Fibroblast of lung (primary cell): ENCODE measurements around the gene KANTR. TPM values are rescaled to one million over a fixed set of nuclear protein-coding genes. Genes with fewer than 3 reads are reported as not detected.

Source experiments
- DNase-seq, 2 donors: peaks; one replicate each; pipeline versions ENCODE4 v3.0.0 to v3.0.0-alpha.2; 2010; ENCODE audit warnings: low read depth in 2 of 2
- H2AFZ ChIP-seq: 2 replicates; pipeline ENCODE4 v1.5.1; 2012; ENCODE audit warnings: low read length, control low read depth, inconsistent platforms
- H3K27ac ChIP-seq: 2 replicates; pipeline ENCODE4 v1.5.1; 2011; ENCODE audit warnings: low read length, control low read depth; ENCODE audit not compliant: insufficient read depth
- H3K27me3 ChIP-seq: 2 replicates; pipeline ENCODE4 v1.5.1; 2011; ENCODE audit warnings: mild to moderate bottlenecking, low read length; ENCODE audit not compliant: control insufficient read depth, insufficient read depth
- H3K36me3 ChIP-seq: 2 replicates; pipeline ENCODE4 v1.5.1; 2011; ENCODE audit warnings: low read length; ENCODE audit not compliant: control insufficient read depth, insufficient read depth
- H3K4me1 ChIP-seq: 2 replicates; pipeline ENCODE4 v1.5.1; 2011; ENCODE audit warnings: low read length; ENCODE audit not compliant: control insufficient read depth, insufficient read depth; ENCODE audit errors: extremely low read depth
- H3K4me2 ChIP-seq: 2 replicates; pipeline ENCODE4 v1.5.1; 2011; ENCODE audit warnings: low read length, control low read depth; ENCODE audit not compliant: insufficient read depth; ENCODE audit errors: extremely low read depth
- H3K4me3 ChIP-seq, 4 experiments: fragments of 200-600 bp in 1 of 4; sonication (generic) in 1 of 4; replicated peaks in 1 of 4; 2 replicates each; pipeline ENCODE4 v1.5.1; 2011 to 2016; ENCODE audit warnings: low read length in 4 of 4, low read depth in 3 of 4, mild to moderate bottlenecking in 3 of 4, control low read depth in 2 of 4, inconsistent platforms in 1 of 4, mixed read lengths in 1 of 4; ENCODE audit not compliant: insufficient read depth in 1 of 4; ENCODE audit errors: control extremely low read depth in 1 of 4
- H3K79me2 ChIP-seq: 2 replicates; pipeline ENCODE4 v1.5.1; 2012; ENCODE audit warnings: mild to moderate bottlenecking, low read length, inconsistent platforms; ENCODE audit not compliant: control insufficient read depth, insufficient read depth
- H3K9ac ChIP-seq: 2 replicates; pipeline ENCODE4 v1.5.1; 2011; ENCODE audit warnings: mild to moderate bottlenecking, low read length, control low read depth; ENCODE audit not compliant: insufficient read depth
- H3K9me3 ChIP-seq: 2 replicates; pipeline ENCODE4 v1.5.1; 2012; ENCODE audit warnings: low read depth, low read length; ENCODE audit not compliant: control insufficient read depth, insufficient read depth
- H4K20me1 ChIP-seq: 2 replicates; pipeline ENCODE4 v1.5.1; 2011; ENCODE audit warnings: low read length; ENCODE audit not compliant: control insufficient read depth, insufficient read depth; ENCODE audit errors: extremely low read depth
- EZH2 ChIP-seq: IDR thresholded peaks from 2 replicates; pipeline ENCODE4 v1.5.1; 2012; ENCODE audit warnings: low read length, control low read depth, mild to moderate bottlenecking; ENCODE audit errors: missing control alignments
- polyA minus RNA-seq: library from RNA; depleted of rRNA, polyadenylated mRNA; stranded (reverse); fragments of >200 nt; gene quantifications from 2 replicates; pipeline ENCODE4 v1.2.3, GENCODE V29; 2011; ENCODE audit warnings: low replicate concordance
- polyA plus RNA-seq, 2 donors: library from polyadenylated mRNA; depleted of rRNA in 1 of 2; stranded (reverse) in 1 of 2; unstranded in 1 of 2; fragments of >200 nt; gene quantifications; 2 replicates each; pipeline ENCODE4 v1.2.1, GENCODE V29; 2011 to 2012; ENCODE audit warnings: missing spikeins in 1 of 2
- total RNA-seq: library from RNA; depleted of rRNA; stranded (reverse); fragments of >200 nt; gene quantifications from 2 replicates; pipeline ENCODE4 v1.2.1, GENCODE V29; 2014
- TF ChIP-seq, protein P1 (sequence below), 2 donors: IDR thresholded peaks in 1 of 2; conservative IDR thresholded peaks in 1 of 2; 1 replicate in 1 of 2; 2 replicates in 1 of 2; pipeline ENCODE4 v1.5.1; 2011 to 2012; ENCODE audit warnings: low read length in 2 of 2, control low read depth in 1 of 2, inconsistent platforms in 1 of 2, low read depth in 1 of 2, mild to moderate bottlenecking in 1 of 2

KANTR gene
- 3.9 and 7.1 TPM in 2 replicates for total RNA-seq
- 1.9 and 2.4 TPM in 2 replicates for polyA plus RNA-seq
- 0.98 and 1.4 TPM in 2 replicates for polyA plus RNA-seq (2012)
- 11.5 and 28.0 TPM in 2 replicates for polyA minus RNA-seq

DNA sequence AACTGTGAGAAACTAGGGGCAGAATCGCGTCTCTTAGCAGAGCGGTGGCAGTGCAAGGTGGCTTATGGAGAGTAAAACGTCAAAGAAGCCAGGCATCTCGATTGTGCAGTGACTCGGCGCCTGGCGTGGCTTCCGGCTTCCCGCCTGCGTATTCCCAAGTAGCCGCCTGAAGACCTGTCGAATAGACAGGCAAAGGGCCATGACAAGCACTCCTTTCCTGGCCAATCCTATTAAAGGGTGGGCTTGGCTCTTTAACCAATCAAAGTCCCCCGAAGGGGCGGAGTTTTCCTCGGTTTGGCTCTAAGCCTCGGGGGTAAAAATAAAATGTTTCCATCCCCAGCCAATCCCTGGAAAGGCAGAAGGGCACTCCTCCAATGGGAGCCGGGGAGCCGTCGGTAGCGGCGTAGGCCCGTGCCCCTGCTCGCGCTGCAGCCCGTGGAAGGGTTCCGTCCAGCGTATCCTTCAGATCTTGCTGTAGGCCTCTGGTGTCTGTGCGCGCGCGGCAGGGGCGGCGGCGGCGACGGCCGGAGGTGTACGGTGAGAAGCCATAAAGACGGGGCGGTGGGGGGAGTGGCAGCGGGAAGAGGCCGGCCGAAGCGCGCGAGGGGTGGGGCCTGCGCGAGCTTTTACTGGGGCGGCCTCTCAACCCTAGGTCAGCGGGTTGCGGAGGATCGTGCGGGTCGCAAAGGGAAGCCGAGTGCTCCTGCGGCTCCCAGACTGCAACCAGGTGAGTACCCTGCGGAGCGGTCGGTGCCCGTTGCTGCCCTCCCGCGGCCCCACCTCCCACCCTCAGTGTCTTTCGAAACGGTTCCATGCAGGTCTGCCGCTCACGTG lies at the start of gene KANTR:
Gene KANTR (plus strand): TSS at position 395 of the 834 bp plus-strand sequence. CDS start 30,131 bp downstream, outside the sequence.
- no peak for TF ChIP-seq EZH2
- TF ChIP-seq, protein P1, sequence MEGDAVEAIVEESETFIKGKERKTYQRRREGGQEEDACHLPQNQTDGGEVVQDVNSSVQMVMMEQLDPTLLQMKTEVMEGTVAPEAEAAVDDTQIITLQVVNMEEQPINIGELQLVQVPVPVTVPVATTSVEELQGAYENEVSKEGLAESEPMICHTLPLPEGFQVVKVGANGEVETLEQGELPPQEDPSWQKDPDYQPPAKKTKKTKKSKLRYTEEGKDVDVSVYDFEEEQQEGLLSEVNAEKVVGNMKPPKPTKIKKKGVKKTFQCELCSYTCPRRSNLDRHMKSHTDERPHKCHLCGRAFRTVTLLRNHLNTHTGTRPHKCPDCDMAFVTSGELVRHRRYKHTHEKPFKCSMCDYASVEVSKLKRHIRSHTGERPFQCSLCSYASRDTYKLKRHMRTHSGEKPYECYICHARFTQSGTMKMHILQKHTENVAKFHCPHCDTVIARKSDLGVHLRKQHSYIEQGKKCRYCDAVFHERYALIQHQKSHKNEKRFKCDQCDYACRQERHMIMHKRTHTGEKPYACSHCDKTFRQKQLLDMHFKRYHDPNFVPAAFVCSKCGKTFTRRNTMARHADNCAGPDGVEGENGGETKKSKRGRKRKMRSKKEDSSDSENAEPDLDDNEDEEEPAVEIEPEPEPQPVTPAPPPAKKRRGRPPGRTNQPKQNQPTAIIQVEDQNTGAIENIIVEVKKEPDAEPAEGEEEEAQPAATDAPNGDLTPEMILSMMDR (conservative IDR thresholded peaks at IDR 0.05 in 1 of 2, IDR thresholded peaks at IDR 0.05 in 1 of 2; ENCODE audit: low read depth in 1 of 2, low read length in 2 of 2) = no peak
- H3K4me3 ChIP-seq = peak within 1 kb of the TSS; percentile 46 to 71 (median 58)
- peak within 1 kb of the TSS; percentile 84 for H3K27ac ChIP-seq
- peak within 1 kb of the TSS; percentile 69 for H2AFZ ChIP-seq
- H3K27me3 ChIP-seq = no peaks in the 10 kb centered on the region
- peak; percentile 94 for DNase-seq
- H3K4me2 ChIP-seq = peak within 1 kb of the TSS; percentile 88
- H3K79me2 ChIP-seq = no peaks in the 10 kb centered on the region
- no peaks in the 10 kb centered on the region for H3K36me3 ChIP-seq
- H3K9ac ChIP-seq = peak within 1 kb of the TSS; percentile 60
- no peaks in the 10 kb centered on the region for H3K9me3 ChIP-seq
- no peaks in the 10 kb centered on the region for H3K4me1 ChIP-seq
- no peaks in the 10 kb centered on the region for H4K20me1 ChIP-seq

GRCh38 chrX:53044995-53045394 lies 48.9 kb upstream of the KANTR start:
- TF ChIP-seq, protein P1 (conservative IDR thresholded peaks at IDR 0.05 in 1 of 2, IDR thresholded peaks at IDR 0.05 in 1 of 2; ENCODE audit: low read depth in 1 of 2, low read length in 2 of 2) = no peak
- no peak for TF ChIP-seq EZH2
- no peak overlapping the region for H3K27ac ChIP-seq
- H3K36me3 ChIP-seq = no peaks in the 10 kb centered on the region
- H3K4me2 ChIP-seq = no peak overlapping the region
- H3K9ac ChIP-seq = no peak overlapping the region
- H3K4me3 ChIP-seq = no peak overlapping the region
- no peaks in the 10 kb centered on the region for H4K20me1 ChIP-seq
- H3K9me3 ChIP-seq = no peaks in the 10 kb centered on the region
- H3K27me3 ChIP-seq = peaks cover 2% of the 10 kb centered on the region
- no peak overlapping the region for H2AFZ ChIP-seq
- H3K4me1 ChIP-seq = no peaks in the 10 kb centered on the region
- peaks cover 9% of the 10 kb centered on the region for H3K79me2 ChIP-seq
- no peak for DNase-seq

GRCh38 chrX:53047228-53047627 lies 46.7 kb upstream of the KANTR start:
- Histone ChIP-seq H3K27me3 (no peaks in the 10 kb centered on the region), H2AFZ (no peak overlapping the region)
- peak in 1 of 2 donors; percentile 13 for DNase-seq

More at GRCh38 chrX:53047228-53047627, 46.7 kb upstream of the KANTR start:
- H3K4me3 ChIP-seq = no peak overlapping the region
- no peaks in the 10 kb centered on the region for H4K20me1 ChIP-seq
- H3K79me2 ChIP-seq = peaks cover 31% of the 10 kb centered on the region
- H3K4me2 ChIP-seq = no peak overlapping the region
- no peaks in the 10 kb centered on the region for H3K4me1 ChIP-seq
- TF ChIP-seq EZH2 = no peak
- TF ChIP-seq, protein P1 (conservative IDR thresholded peaks at IDR 0.05 in 1 of 2, IDR thresholded peaks at IDR 0.05 in 1 of 2; ENCODE audit: low read depth in 1 of 2, low read length in 2 of 2) = peak; percentile 25 to 42
- no peak overlapping the region for H3K9ac ChIP-seq
- no peaks in the 10 kb centered on the region for H3K9me3 ChIP-seq
- H3K27ac ChIP-seq = no peak overlapping the region
- H3K36me3 ChIP-seq = no peaks in the 10 kb centered on the region
